Measurements from ENCODE around the gene TNNI2. TPM values are rescaled to one million over a fixed set of nuclear protein-coding genes. Genes with fewer than 3 reads are reported as not detected.

TNNI2 gene
- total and polyA plus RNA-seq, 2 donors (not counting 1 experiment from before 2014, with no cell fraction given) = 2.9 to 12.9 TPM

GRCh38 chr11:1840780-1841480 lies 2.1 kb downstream of the TNNI2 start:
- Mint-ChIP-seq H3K4me1 (peaks cover 56% of the 10 kb centered on the region), H3K27ac (peak overlapping the region; percentile 73), H3K9me3 (ENCODE audit: insufficient read depth) (no peaks in the 10 kb centered on the region), H3K27me3 (no peaks in the 10 kb centered on the region), H3K4me3 (peak overlapping the region; percentile 64)
- intact Hi-C loops (cut with micrococcal nuclease) = loop anchor here (1.0 to 10.0 kb wide), 2 partner anchors 11 to 76 kb away; partner anchors contain the start of gene CTSD
- 86% methylated on average over 23 of the region's 37 CpGs for WGBS (ENCODE audit: insufficient coverage)
- Histone ChIP-seq H3K4me3 (ENCODE audit: control extremely low read depth in 1 of 5, extremely low read depth in 1 of 5, insufficient read depth in 1 of 5, low read depth in 2 of 5, low read length in 4 of 5) (peak overlapping the region in 1 of 5 experiments; percentile 50), H3K9ac (ENCODE audit: low read length) (peak overlapping the region; percentile 55), H3K4me1 (ENCODE audit: control insufficient read depth in 2 of 2, insufficient read depth in 2 of 2, low read length in 2 of 2) (peaks cover 65 to 71% of the 10 kb centered on the region in 2 donors), H3K27ac (ENCODE audit: low read length in 2 of 2) (no peak overlapping the region), H3K36me3 (replicated peaks in 1 of 2; ENCODE audit: control extremely low read depth in 1 of 2, control insufficient read depth in 1 of 2, extremely low read depth in 1 of 2, insufficient read depth in 2 of 2, low read length in 1 of 2) (peaks cover 0 to 4% of the 10 kb centered on the region in 2 experiments), H3K27me3 (replicated peaks in 1 of 4; ENCODE audit: control extremely low read depth in 1 of 4, control insufficient read depth in 3 of 4, insufficient read depth in 4 of 4, low read length in 3 of 4) (no peaks in the 10 kb centered on the region), H2AFZ (ENCODE audit: insufficient read depth, low read depth, low read length, poor library complexity, severe bottlenecking) (no peak overlapping the region), H3K79me2 (ENCODE audit: control insufficient read depth, insufficient read depth, low read length) (peaks cover 44% of the 10 kb centered on the region), H4K20me1 (ENCODE audit: control insufficient read depth, insufficient read depth, low read length, poor library complexity, severe bottlenecking) (no peaks in the 10 kb centered on the region), H3K4me2 (replicated peaks; ENCODE audit: low read depth, low read length, poor library complexity, severe bottlenecking) (peak overlapping the region; percentile 78), H3K9me3 (ENCODE audit: control extremely low read depth in 1 of 3, control insufficient read depth in 2 of 3, insufficient read depth in 1 of 3, low read length in 2 of 3) (no peaks in the 10 kb centered on the region)
- ATAC-seq (ENCODE audit: low read depth) = no peak
- CTCF ChIA-PET = interaction anchor here (0.7 to 4.0 kb wide), 11 partner anchors 7 to 311 kb away, joined by 3 to 30 read pairs (median 5); partner anchors contain the start of gene LSP1
- DNase-seq = peak; percentile 26
- POLR2A ChIA-PET = interaction anchor here (1.0 to 2.9 kb wide), 4 partner anchors 10 to 41 kb away, joined by 5 to 28 read pairs (median 8); partner anchors contain the start of gene LSP1
- no peak for TF ChIP-seq EZH2 (IDR thresholded peaks at IDR 0.05; ENCODE audit: borderline replicate concordance, insufficient read depth, low read depth, low read length, poor library complexity, severe bottlenecking)
- no peak for TF ChIP-seq CTCF (IDR thresholded peaks at IDR 0.05)
